NCI-H510A treated with DMSO at 0.1 percent for 48 hours (cell line): ENCODE results near the gene PTPRD.

ENCODE experiments used
- DNase-seq: peaks from one replicate; lab custom pipeline; 2025; lab: John Stamatoyannopoulos, UW

Gene PTPRD

DNA sequence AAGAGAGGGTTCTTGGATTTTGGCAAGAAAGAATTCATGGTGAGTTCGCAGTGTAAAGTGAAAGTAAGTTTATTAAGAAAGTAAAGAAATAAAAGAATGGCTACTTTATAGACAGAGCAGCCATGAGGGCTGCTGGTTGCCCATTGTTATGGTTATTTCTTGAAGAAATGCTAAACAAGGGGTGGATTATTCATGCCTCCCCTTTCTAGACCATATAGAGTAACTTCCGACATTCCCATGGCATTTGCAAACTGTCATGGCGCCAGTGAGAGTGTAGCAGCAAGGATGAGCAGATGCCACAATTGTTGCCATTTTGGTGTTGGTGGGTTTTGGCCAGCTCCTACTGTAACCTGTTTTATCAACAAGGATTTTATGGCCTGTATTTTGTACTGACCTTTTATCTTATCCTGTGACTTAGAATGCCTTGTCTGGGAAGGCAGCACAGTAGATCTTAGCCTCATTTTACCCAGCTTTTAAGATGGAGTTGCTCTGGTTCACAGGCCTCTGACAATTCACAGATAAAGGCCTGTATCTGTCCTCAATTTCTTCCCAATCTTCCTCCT, 1787.1 kb downstream of the PTPRD start:
- DNase-seq = no peak

DNA sequence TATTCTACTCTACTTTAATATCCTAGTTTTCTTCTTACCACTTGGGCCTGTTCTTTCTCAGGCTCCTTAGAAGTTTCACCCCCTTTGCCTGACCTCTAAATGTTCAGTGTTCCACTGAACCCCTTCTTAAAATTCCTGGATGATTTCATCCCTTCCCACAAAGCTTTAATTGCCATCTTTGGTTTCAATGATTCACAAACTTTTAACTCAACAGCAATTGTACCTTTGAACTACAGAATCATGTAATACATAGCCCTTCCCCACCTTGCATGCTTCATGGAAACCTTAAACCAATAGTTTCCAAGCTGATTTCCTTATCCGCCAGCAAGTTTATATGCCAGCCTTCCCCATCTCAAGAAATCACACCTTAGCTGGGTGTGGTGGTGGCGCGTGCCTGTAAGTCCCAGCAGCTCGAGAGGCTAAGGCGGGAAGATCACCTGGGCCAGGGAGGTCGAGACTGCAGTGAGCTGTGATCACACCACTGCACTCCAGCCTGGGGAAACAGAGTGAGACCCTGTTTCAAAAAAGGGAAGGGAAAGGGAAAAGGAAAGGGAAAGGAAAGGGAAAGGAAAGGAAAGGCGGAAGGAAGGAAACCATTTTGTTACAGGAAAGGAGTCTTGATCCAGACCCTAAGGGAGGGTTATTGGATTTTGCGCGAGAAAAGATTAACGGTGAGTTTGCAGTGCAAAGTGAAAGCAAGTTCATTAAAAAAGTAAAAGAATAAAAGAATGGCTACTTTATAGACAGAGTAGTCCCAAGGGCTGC, 1789.5 kb downstream of the PTPRD start:
- DNase-seq = no peak

DNA sequence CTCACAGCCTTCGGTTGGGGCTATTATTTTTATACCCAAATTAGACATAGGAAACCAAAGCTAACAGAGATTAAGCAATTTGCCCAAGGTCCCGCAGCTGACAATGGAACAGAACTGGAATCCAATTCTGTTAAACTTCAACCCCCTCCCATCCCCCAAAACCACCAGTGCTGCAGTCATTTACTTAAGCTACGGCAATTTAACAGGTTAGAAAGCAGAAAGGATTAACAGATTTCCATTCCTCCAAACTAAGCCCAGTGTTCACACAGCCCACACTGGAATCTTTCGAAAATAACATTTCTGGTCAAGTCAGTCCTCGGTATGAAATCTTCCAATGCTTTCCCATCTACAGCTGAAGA, 1790.2 kb downstream of the PTPRD start:
- DNase-seq = no peak

DNA sequence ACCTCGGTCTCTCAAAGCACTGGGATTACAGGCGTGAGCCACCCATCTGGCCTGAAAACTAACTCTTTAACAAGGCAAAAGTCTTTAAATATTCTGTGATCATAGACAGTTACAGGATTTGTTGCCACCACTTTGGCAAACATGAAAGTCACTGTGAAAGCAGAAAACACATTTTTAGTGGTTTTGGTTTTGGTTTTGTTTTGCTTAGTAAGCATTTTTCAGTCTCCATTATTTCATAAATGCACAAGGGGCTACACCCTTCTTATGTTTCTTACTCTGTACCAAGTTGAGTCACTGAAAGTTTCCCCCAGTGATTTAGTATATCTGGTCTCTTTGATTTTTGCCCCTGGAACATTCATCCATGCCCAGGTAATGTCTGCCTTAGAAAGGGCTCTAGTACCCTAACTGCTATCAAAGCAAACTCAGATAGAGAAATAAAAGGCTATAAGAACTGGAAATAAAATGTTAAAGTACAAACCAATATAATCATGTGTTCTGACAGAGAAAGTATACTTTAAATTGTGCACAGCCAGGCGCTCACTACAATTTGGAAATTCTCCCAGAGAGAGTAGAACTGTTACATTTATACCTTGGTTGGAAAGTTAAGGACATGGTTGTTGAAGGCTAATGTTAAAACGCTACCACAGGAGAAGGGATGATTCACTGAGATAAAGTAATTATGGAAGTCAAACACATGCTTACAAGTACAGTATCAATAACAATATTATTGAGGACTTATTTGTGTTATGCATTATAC, 1790.7 kb downstream of the PTPRD start:
- DNase-seq = no peak

DNA sequence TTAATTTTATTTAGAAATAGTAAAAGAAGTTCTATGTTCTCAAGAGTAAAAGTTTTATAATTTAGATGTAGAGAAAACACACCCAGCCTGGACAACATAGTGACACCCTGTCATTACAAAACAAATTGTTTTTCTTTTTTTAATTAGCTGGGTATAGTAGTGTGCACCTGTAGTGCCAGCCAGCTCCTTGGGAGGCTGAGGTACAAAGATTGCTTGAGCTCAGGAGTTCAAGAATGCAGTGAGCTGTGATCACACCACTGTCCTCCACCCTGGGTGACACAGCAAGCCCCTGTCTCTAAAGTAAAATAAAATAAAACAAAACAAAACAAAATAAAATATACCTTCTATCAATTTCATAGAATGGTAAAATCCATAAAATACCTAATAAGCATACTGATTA, 1795.5 kb downstream of the PTPRD start:
- DNase-seq = no peak

DNA sequence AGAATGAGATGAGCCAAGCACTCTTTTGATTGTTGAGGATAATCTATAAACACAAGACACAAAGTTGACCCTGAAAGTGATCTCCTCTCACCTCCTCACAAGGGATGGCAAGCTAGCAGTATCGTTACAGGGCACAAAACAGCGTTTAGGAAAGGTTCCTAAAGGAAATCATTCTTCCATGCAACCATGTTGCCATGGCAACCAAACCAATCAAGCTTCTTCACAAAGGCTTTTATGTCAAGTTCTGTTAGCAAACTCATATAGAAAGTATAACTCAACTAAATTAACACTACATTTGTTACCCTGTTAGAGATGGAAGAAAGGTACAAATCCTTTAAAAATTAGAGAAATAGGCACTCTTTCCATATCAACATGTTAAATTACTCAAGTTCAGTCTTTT, 1796.4 kb downstream of the PTPRD start:
- no peak for DNase-seq

DNA sequence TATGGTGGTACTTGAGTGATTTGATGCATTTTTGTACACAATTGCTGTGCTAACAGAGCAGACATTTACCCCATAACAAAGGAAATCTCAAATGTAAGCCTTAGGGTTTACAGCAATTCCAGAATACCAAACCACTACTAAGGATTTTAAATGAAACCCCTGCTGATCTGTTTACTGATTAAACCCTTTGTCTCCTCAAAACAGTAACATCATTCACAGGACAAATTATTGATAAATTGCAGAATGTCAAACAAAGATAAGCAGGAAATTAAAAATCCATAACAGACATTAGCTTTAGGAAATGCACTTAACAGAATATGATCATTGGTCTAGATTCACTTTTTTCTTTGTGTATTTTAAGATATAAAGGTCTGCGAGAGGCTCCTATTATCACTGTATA, 1796.9 kb downstream of the PTPRD start:
- DNase-seq = no peak

DNA sequence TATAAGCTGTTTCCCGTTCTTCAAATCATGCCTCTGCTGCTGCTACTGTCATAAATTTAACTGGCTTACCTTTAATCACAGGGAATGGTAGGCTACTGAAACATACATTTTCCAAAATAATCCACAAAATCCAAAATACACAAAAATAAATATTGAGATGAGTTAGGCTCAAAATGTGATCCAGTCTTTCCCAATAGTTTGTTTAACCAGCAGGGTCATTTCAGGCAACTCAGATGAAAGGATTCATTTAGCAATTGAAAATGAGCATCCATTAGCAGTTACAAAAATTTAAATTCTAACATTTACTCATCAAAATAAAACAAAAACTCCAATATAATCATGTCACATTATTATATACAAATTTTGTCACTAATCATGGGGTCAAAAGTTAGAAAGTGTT, 1797.6 kb downstream of the PTPRD start:
- DNase-seq = no peak

DNA sequence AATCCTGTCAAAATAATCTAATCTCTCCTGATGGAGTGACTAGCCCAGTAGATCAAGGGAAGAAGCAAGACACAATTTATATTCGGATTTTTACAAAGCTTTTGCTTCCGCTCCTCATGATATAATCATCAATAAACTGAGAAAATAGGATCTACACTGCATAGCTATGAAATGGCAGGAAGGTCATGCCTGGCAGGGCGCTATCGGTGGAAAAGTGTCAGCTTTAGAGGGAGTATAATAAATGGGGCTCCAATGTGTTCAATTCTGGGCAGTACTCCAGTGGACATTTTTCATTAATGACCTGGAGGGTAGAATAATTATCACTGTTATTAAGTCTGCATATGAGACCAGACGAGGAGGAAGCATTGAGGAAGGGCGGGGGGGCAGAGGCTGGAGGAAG, 1799.9 kb downstream of the PTPRD start:
- no peak for DNase-seq

DNA sequence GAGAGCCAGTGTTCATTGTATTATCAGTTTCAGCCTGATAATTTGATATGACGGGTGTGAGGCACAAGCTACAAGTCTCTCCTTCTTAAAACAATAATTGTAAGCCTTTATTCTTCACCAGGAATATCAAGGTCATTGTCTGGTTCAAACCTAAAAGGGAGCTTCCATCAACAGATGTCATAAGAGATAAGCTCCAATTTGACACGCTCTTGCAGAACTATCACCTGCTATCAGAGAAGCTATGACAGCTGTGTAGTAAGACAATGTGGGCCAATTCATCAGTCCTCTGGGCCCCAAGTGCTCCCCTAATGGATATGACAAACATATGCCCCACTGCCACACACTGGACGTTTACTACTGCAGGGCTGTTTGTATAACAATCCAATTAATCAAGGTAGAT, 1803.1 kb downstream of the PTPRD start:
- DNase-seq = no peak

DNA sequence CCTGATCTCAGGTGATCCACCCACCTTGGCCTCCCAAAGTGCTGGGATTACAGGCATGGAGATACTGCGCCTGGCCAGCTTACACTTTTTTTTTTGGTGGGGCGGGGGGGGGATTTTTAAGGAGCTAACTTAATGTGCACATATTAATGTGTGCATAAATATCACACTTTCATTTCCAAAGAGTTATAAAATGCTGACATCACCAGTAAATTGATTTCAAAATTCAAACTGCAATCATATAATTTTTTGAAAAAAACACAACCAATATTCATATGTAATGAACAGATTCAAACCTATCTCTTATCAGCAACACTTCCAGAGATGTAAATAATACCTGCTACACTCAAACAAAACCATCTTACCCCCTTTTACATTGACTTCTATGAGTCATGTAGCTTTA, 1806.7 kb downstream of the PTPRD start:
- DNase-seq = no peak

DNA sequence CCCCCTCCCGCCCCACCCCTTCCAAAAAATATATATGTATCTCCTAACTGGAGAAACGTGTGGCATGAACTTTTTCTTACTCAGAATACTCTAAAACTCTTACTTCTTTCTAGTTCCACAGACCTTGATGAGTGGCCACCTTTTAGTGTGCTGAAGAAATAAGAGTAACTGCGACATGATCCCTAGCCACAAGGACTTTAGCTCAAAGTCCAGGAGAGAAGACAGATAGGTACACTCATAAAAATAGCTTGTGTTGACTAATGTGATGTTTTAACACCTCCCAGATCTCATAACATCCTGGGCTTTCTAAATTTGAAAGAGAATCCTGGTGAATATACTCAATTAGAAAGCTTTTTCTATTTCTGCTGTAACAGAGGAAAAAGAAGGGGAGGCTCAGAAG, 1808.2 kb downstream of the PTPRD start:
- no peak for DNase-seq

DNA sequence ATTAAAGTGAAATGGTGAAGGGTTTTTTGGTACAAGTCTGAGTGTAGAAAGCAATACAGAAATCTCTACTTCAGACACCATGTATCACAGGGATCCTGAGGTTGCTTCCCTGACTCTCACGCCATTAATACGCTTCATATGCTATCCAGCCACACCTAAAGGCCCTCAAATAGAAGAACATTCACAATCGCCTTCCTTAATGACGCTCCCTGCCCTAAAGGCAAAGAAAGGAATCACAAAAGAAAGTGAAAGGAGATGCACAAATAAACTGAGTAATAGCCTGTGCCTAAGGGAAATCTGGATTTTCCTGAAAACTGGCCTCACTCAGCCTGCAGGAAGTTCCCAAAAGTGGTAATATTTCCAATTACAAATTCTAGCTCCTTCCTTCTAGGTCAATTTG, 1810.6 kb downstream of the PTPRD start:
- DNase-seq = no peak

DNA sequence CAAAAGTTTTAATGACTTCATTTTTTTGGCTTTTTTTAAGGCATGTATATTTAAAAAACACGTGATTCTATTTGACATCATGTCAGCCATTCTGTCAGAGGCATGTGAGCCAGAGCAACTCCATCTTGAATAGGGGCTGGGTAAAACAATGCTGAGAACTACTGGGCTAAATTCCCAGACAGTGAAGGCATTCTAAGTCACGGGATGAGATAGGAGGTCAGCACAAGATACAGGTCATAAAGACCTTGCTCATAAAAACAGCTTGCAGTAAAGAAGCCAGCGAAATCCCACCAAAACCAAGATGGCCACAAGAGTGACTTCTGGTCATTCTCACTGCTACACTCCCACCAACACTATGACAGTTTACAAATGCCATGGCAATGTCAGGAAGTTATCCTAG, 1812.6 kb downstream of the PTPRD start:
- no peak for DNase-seq

DNA sequence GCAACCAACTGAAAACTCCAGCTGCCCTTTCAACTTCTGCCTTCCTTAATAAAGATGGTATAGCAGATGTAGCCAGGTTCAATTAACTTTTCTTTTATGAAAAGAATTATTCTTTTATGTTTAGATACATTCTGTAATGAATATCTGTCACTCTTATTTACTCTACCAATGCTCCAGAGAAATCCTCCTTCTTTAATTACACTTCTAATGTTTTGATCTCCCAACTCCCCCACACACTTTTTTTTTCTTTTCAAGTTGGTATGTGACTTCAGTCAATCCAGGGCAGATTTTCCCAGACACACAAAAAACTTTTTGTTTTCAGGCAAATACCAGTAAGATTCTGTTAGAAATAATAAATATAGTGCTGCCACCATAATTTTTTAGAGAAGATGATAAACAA, 1813.2 kb downstream of the PTPRD start:
- DNase-seq = no peak

DNA sequence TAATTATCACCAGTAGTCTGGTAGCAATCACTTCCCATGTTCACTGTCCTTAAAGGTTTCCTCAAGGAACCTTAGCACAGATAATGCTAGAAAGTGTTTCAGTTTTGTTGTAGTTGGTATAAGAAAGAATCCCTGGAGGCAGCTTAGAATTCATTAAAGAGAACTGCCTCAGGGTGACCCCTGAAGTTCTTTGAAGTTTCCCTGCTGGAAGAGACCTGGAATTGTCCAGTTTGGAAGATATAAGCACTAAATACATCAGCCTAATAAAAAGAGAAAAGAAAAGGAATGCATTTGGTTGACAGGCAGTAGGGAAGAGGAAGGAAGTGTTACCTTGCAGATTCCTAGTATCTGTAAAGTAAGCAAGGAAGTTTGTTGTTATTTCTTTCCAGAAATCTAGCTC, 1813.6 kb downstream of the PTPRD start:
- no peak for DNase-seq

DNA sequence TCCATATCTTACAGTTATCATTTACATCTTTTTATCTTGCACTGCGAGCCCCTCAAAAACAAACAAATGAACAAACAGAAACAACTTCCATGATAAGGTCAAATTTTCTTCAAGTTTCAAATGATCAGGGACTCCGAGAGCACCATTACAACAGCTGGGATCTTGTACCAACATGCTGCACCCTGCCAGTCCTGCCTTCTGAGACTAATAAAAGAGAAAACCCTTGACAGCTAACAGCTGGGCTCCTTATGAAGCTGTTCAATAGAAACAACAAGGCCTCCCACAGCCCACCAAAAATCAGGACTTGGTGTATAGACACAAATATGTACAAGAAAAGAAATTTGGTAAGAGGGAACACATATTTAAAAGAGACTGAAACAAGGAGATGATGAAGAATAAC, 1828.0 kb downstream of the PTPRD start:
- DNase-seq = no peak

DNA sequence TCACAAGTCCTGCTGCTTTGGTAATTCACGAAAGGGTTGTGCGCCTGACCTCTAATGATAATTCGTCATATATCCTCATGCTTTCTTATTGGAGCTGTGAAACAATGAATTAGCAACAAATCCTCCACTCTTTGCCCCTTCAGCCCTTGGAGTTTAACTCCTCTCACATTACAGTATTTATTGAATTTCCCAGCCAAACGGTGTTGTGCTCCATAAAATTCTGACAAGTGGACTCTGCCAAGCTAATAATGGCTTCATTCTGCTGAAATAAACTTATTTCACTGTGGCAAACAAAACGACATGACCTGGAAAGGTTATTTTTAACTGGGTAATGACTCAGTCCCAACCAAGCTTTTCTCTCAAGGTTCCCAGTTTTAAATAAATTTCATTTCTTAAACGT, 1828.9 kb downstream of the PTPRD start:
- DNase-seq = no peak

DNA sequence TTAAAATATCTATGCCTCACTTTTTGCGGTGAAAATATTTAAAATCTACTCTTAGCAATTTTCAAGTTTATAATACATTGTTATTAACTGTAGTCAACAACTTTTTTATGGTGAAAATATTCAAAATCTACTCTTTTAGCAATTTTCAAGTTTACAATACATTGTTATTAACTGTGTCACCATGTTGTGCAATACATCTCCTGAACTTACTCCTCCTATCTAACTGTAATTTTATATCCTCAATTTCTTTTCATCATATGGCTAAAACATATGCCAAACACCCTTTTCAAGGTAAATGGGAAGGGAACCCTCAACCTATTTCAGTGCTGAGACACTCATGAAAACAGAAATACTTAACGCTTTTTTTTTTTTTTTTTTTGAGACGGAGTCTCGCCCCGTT, 1830.6 kb downstream of the PTPRD start:
- no peak for DNase-seq

DNA sequence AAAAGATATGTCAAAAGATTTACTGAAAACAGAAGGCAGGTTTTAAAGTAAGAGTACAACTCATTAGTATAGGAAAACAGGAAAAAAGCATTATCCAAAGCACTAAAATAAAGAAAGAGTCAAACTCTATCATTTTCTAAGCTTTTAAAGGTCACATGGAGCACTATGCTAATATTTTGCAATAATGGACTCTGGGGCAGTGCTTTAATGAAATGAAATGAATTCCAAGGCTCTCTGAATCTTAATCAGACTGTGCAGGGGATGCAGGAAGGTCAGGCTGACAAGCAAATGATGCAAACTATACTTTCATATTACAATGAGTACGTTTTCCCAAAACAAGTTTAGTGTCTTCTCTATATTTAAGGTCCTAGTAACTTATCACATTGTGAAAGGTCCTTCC, 1831.3 kb downstream of the PTPRD start:
- DNase-seq = no peak

DNA sequence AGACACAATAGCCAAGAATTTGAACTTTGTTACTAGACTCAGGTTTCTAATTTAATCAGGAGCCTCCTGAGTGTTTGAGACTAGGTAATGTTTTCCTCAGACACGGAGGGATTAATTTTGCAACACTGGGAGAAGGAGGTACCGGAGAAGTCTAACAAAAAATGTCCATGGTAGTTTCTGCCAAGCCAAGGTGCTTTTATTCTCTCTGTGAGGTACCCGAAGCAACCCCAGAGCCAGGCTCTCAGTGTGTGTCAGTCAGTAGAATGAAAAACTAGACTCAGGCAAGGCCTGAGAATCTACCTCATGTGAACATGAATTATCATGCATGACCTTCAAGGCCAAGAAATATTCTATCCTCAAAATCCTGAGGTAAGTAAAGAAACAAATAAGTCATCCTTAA, 1832.4 kb downstream of the PTPRD start:
- DNase-seq = no peak

DNA sequence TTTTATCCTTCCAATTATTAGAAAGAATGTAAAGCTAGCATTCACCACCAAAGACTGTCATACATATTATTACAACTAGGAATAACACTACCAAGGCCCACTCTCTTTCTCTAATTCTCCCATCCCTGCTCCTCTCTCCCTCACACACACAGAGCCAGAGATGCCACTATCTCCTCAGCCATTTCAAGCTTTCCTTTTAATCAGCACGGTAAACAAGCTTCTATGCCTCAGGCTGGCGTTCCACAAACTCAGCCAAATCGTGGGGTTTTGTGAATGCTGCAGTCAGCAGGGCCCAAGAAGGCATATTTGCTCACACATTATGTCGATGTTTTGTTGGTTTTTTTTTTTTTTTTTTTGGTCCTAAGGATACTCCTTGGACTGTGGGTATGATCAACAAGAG, 1833.3 kb downstream of the PTPRD start:
- DNase-seq = no peak

DNA sequence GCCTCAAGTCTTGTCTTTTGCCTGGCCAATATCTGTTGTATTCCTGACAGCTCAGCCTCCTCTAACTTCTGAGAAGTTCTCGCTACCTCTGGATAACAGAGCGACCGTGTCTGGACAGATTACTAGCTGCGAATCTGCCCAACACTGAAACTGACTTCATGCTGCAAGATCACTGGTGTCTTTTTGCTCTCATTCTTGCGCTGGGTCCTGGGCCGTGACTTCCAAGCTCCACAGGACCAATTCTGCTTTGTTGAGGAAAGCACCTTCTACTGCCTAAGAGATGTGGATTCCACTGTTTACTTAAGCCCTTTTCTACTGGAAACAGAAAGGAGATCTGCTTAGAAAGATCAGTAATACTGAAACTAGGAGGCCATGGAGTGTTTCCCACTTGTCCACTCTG, 1834.4 kb downstream of the PTPRD start:
- no peak for DNase-seq

DNA sequence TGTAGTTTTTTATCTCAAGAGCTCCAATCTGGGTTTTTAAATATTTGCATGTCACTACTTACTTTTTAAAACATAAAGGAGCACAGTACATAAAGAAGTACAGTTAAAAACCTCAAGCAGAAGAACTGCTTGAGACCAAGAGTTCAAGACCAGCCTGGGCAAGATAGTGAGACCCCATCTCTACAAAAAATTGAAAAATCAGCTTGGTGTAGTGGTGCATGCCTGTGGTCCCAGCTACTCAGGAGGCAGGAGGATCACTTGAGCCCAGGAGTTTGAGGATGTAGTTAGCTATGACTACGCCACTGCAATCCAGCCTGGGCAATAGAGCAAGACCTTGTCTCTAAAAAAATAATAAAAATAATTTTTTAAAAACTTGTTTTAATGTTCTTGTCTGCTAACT, 1840.5 kb downstream of the PTPRD start:
- DNase-seq = no peak
